GM19467 (cell line): ENCODE measurements around the gene UBFD1.
"Not testable (repeated sequence)": the region's sequence is repeated elsewhere in the genome, so short reads cannot be mapped to it uniquely, and the experiment has no call there.

Source experiments
- ATAC-seq: cut with Tn5 transposase; IDR thresholded peaks from one replicate; pipeline ENCODE4 v1.9.1; 2021; ENCODE audit warnings: mild to moderate bottlenecking, moderate library complexity; ENCODE audit not compliant: unreplicated experiment

UBFD1 gene

DNA sequence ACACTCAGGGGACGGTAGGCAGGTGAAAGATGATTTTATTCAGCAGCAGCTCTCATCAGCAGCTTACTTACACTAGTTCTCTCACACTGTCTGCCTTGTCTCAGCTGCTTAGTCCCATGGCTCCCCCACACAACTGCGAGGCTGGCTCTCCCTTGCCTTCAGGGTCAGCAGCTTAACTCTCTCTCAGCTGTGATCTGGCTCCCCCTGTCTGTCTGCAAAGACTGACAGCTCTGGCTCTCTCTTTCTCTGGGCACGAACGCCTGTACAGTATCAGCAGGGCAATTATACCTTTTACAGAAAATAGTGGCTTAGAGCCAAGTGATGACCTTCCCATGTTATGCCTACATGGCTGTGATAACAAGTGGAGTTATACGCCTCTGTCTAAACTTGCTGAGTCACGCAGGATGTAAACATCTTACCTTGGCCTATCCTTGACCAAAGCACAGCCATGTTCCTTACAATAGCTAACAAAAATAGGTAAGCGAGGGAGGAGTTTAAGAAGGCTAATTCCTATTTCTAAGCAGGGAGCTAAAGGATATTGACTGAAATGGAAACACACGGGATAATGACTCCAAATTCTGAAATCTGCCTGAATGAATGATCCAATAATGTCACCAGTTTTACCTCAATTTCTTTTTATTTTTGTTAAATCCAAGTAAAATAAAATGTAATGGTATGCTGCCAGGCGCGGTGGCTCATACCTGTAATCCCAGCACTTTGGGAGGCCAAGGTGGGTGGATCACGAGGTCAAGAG lies 39.7 kb downstream of the UBFD1 start:
- ATAC-seq, result peak; percentile 32

DNA sequence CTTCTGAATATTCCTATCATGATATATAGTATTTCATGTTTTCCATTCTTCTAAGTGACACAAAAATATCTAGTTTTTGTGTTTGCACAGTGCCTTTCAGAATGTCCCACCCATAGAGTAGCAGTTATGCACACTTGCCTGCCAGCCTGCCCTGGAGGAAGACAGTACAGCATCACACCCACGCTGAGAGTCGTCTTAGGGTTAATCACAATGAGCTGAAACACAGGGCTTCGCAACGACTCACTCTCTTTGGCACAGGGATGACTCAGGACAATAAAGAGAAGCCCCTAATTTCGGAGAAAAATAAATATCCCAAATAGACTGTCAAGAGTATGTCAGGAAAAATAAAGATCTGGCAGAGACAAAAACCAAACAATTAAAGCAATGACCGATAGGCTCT lies 50.2 kb downstream of the UBFD1 start:
- no peak for ATAC-seq

DNA sequence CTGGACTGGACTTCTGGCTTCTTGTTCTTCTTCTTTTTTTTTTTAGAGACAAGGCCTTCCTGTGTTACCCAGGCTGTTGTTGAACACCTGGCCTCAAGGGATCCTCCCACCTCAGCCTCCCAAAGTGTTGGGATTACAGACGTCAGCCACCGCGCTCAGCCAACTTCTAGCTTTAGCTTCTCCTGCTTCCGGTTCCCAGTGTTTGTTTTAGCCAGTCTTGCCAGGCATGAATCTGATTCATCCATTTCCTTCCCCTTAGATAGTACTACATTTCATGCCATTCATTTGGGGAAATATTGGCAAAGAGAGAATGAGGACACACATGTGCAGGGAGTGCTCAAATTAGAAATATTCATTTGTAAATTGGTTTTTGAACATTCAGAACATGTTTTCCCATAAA lies 50.7 kb downstream of the UBFD1 start:
- no peak for ATAC-seq

DNA sequence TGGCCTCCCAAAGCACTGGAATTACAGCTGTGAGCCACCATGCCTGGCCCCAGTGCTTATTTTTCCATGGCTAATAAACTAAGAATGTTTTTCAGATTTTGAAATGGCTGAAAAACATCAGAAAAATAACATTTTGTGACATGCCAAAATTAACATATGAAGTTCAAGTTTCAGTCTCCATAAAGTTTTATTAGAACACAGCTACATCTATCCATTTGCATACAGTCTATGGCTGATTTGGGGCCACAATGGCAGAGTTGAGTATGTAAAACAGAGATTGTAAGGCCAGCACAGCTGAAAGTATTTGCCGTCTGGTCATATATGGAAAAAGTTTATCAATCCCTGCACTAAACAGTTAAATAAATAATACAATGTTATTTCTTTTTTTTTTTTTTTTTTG lies 52.4 kb downstream of the UBFD1 start:
- no peak for ATAC-seq

DNA sequence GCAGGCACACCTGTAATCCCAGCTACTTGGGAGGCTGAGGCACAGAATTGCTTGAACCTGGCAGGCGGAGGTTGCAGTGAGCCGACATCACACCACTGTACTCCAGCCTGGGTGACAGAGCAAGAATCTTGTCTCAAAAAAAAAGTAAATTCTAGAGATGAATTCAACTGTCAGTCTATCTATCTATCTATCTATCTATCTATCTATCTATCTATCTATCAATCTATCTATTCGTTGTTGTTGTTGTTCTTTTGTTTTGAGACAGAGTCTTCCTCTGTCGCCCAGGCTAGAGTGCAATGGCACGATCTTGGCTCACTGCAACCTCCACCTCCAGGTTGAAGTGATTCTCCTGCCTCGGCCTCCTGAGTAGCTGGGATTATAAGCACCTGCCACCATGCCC lies 53.4 kb downstream of the UBFD1 start:
- not testable (repeated sequence) for ATAC-seq

DNA sequence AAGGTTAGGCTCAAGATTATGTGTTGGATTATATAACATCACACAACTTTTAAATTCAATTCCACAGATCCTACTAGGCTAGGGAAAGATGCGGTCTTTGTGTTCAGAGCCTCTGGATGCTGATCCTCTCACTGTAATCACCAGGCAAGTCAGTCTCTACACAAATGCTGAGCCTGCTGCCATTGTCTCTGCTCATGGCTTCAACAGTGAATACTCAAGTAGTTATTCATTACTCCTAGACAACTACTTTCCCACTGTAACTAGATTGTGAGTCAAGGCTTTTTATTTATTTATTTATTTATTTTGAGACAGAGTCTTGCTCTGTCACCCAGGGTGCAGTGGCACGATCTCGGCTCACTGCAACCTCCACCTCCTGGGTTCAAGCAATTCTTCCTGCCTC lies 54.4 kb downstream of the UBFD1 start:
- no peak for ATAC-seq

DNA sequence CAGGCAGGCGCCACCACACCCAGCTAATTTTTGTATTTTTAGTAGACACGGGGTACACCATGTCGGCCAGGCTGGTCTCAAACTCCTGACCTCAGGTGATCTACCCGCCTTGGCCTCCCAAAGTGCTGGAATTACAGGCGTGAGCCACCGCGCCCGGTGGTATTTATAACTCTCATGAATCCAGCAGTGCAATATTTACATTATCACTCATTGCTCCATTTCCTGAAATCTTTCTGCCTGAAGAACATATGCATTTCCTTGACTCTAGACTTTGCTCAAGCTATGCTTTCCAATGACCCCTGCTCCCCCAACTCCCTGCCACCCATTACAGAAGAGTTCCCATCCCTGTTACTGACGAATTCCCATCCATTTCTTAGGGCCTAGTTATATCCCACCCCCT lies 58.3 kb downstream of the UBFD1 start:
- ATAC-seq, result no peak
